Left ventricle myocardium inferior (tissue), 1 donor: ENCODE data around the gene MED16. TPM values are rescaled to one million over a fixed set of nuclear protein-coding genes. Genes with fewer than 3 reads are reported as not detected.

Source experiments
- DNase-seq: peaks from one replicate; pipeline ENCODE4 v3.0.0-alpha.2; 2020
- H3K27ac ChIP-seq: fragments of 200-600 bp; replicated peaks from 2 replicates; pipeline ENCODE4 v1.8.0; 2021
- H3K27me3 ChIP-seq: fragments of 200-600 bp; 2 replicates; pipeline ENCODE4 v1.8.0; 2021; ENCODE audit warnings: low read depth
- H3K36me3 ChIP-seq: fragments of 200-600 bp; 2 replicates; pipeline ENCODE4 v1.8.0; 2021
- H3K4me1 ChIP-seq: fragments of 200-600 bp; 2 replicates; pipeline ENCODE4 v1.8.0; 2021
- H3K4me3 ChIP-seq: fragments of 200-600 bp; 2 replicates; pipeline ENCODE4 v1.8.0; 2021; ENCODE audit warnings: mild to moderate bottlenecking, moderate library complexity
- H3K9me3 ChIP-seq: fragments of 200-600 bp; replicated peaks from 2 replicates; pipeline ENCODE4 v1.8.0; 2021
- intact Hi-C: fragments of 100-400 bp; cut with micrococcal nuclease; formaldehyde crosslinking; loops from one replicate; pipeline ENCODE4 v1.11.0; 2022
- long read RNA-seq: library from polyadenylated mRNA; unstranded; transcript quantifications from one replicate; pipeline ENCODE4 v2.0.0, GENCODE V29; 2021
- total RNA-seq: library from RNA; stranded (reverse); fragmentation: NEBNext Ultra II Directional; extraction: Animal tissue kit (Norgen Biotek cat#: 25700); gene quantifications from one replicate; pipeline ENCODE4 v1.2.1, GENCODE V29; 2021
- TF ChIP-seq, protein P1 (sequence below): fragments of 200-600 bp; IDR thresholded peaks from 2 replicates; pipeline ENCODE4 v1.8.0; 2021; ENCODE audit warnings: antibody characterized with exemption, mild to moderate bottlenecking, borderline replicate concordance
- donor health status: DM: no; HTN: yes; CAD: no; lungs with severe emphysema.

Gene MED16, protein sequence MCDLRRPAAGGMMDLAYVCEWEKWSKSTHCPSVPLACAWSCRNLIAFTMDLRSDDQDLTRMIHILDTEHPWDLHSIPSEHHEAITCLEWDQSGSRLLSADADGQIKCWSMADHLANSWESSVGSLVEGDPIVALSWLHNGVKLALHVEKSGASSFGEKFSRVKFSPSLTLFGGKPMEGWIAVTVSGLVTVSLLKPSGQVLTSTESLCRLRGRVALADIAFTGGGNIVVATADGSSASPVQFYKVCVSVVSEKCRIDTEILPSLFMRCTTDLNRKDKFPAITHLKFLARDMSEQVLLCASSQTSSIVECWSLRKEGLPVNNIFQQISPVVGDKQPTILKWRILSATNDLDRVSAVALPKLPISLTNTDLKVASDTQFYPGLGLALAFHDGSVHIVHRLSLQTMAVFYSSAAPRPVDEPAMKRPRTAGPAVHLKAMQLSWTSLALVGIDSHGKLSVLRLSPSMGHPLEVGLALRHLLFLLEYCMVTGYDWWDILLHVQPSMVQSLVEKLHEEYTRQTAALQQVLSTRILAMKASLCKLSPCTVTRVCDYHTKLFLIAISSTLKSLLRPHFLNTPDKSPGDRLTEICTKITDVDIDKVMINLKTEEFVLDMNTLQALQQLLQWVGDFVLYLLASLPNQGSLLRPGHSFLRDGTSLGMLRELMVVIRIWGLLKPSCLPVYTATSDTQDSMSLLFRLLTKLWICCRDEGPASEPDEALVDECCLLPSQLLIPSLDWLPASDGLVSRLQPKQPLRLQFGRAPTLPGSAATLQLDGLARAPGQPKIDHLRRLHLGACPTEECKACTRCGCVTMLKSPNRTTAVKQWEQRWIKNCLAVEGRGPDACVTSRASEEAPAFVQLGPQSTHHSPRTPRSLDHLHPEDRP
- total RNA-seq: 19.4 TPM
- long read RNA-seq, transcript MED16-204 (15 exons, 3,420 nt): major isoform, 57 of 91 reads
- long read RNA-seq, partial matches to known transcripts: 22 of 91 reads
- long read RNA-seq, other reads (novel, unspliced or antisense): 11 of 91 reads

DNA sequence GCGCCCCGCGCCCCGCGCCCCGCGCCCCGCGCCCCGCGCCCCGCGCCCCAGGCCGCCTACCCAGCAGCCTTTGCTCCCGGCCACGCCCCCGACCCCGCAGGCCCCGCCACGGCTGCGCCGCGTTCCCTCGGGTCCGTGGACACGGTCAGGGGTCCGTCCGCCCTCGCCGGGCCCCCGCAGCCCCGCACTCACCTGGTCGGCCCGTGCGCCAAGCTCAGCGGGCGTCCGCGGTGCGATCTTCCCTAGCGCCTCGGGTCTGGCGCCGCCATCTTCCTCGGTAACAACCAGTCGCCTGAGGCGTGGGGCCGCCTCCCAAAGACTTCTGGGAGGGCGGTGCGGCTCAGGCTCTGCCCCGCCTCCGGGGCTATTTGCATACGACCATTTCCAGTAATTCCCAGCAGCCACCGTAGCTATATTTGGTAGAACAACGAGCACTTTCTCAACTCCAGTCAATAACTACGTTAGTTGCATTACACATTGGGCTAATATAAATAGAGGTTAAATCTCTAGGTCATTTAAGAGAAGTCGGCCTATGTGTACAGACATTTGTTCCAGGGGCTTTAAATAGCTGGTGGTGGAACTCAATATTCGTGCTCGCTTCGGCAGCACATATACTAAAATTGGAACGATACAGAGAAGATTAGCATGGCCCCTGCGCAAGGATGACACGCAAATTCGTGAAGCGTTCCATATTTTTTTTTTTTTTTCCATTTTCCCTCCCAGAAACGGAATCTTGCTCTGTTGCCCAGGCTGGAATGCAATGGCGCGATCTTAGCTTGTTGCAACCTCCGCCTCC lies at the start of gene MED16, which contains the start of gene RNU6-9:
MED16 (minus strand) TSS at position 294 of the 796 bp plus-strand sequence. CDS start 2,056 bp downstream, outside the sequence.
RNU6-9 (plus strand) TSS at position 591 of the 796 bp plus-strand sequence.
- Histone ChIP-seq H3K27ac (peak within 1 kb of the TSS; percentile 97), H3K36me3 (peaks cover 28% of the 10 kb centered on the region), H3K9me3 (no peaks in the 10 kb centered on the region), H3K4me1 (peaks cover 17% of the 10 kb centered on the region), H3K4me3 (peak within 1 kb of the TSS; percentile 87), H3K27me3 (no peaks in the 10 kb centered on the region)
- intact Hi-C loops: no loop called here
- TF ChIP-seq, protein P1, sequence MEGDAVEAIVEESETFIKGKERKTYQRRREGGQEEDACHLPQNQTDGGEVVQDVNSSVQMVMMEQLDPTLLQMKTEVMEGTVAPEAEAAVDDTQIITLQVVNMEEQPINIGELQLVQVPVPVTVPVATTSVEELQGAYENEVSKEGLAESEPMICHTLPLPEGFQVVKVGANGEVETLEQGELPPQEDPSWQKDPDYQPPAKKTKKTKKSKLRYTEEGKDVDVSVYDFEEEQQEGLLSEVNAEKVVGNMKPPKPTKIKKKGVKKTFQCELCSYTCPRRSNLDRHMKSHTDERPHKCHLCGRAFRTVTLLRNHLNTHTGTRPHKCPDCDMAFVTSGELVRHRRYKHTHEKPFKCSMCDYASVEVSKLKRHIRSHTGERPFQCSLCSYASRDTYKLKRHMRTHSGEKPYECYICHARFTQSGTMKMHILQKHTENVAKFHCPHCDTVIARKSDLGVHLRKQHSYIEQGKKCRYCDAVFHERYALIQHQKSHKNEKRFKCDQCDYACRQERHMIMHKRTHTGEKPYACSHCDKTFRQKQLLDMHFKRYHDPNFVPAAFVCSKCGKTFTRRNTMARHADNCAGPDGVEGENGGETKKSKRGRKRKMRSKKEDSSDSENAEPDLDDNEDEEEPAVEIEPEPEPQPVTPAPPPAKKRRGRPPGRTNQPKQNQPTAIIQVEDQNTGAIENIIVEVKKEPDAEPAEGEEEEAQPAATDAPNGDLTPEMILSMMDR: no peak
- peak; percentile 91 for DNase-seq

DNA sequence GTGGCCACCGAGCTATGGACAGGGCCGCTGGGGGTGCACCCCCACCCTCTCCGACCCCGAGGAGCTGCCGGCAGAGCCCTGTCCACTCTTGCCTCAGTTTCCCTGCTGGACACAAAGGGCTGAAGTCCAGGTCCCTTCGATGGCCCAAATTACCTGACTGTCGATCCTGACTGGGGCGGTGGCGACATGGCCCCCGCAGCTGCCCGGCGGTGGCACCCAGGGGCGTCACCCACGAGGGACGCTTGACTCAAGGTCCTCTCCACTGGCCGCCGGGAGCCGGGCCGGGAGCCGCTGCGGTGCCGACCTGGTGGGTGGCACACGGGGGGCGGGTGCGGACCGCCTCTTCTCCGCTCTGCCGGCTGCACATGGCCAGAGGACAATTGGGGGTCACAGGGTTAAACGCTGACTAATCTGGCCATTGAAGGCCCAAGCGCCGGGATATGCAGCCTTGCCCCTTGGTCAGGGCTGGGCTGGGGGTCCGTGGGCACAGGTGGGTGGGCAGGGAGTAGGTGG lies 49.2 kb upstream of the MED16 start:
- Histone ChIP-seq H3K4me1 (peaks cover 22% of the 10 kb centered on the region), H3K9me3 (no peaks in the 10 kb centered on the region), H3K27ac (no peak overlapping the region), H3K4me3 (no peak overlapping the region), H3K27me3 (no peaks in the 10 kb centered on the region), H3K36me3 (peaks cover 4% of the 10 kb centered on the region)
- intact Hi-C loops: no loop called here
- no peak for DNase-seq
- TF ChIP-seq, protein P1: no peak

DNA sequence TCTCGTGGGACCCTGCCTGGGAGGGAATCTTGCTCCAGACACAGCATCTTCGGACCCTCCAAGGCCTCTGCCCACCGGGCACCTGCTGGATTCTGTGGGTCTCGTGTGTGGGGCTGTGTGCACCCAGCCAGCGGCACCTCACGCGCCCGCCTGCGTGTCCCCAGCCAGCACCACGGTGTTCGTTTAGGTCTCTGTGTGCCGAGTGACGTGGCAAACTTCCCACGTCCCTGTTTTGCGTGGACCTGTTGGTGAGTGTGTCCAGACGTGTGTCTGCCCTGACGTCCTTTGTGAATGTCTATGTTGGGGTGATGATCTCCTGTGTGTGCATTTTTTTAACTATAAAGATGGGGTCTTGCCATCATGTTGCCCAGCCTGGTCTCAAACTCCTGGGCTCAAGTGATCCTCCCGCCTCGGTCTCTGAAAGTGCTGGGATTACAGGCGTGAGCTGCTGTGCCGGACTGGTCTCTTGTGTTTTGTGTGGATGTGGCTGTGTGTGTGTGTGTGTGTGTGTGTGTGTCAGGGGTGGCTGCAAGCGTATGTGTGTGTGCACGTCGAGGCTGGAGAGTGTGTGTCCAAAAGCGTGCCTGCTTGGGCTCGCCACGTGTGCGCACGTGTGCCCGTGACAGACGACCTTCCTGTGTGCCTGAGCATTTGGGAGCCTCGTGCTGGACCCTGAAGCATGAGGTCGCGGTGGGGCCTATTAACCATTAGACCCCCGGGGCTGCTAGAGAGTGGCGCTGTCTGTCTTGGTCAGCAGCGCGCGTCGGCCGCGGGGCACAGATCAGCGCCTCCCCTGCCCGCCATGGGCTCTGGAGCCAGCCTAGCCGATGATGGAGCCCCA lies 48.5 kb upstream of the MED16 start:
- Histone ChIP-seq H3K4me3 (peak overlapping the region; percentile 62), H3K36me3 (peaks cover 4% of the 10 kb centered on the region), H3K4me1 (peaks cover 22% of the 10 kb centered on the region), H3K27me3 (no peaks in the 10 kb centered on the region), H3K9me3 (no peaks in the 10 kb centered on the region), H3K27ac (peak overlapping the region; percentile 80)
- intact Hi-C loops: no loop called here
- TF ChIP-seq, protein P1: no peak
- no peak for DNase-seq

DNA sequence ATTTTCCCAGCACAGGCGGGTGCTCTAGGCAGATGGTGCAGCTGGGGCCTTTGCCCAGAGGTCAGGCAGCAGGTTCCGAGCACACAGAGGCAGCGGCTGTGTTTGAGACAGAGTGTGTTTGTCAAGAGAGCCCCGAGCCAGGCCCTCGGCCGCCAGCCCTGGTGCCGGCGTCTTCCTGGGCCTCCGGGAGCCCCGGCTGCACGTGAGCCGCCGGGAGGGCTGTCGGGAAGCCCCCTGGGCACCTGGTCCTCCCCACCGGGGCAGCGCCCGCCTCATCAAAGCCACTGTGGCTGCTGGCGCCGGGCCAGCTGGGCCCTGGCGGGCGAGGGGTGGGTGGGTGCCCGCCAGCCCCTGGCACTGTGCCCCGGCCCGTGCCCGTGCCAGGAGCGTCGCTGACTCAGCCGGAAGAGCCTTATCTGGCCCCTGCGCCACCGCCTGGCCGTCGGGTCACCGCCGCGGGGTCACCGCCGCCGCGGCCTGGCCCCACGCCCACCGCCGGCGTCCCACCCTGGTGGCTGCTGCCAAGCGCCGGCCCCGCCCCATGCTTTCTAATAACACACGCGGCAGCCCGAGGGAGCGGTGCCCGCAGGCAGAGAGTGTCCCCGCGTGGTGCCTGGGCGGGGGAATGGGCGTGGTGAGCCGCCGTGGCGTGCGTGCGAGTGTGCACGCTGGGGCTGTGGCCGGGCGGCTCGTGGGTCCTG lies 47.8 kb upstream of the MED16 start:
- no peaks in the 10 kb centered on the region for H3K9me3 ChIP-seq
- peaks cover 4% of the 10 kb centered on the region for H3K36me3 ChIP-seq
- peak overlapping the region; percentile 80 for H3K27ac ChIP-seq
- H3K4me1 ChIP-seq: peaks cover 22% of the 10 kb centered on the region
- H3K4me3 ChIP-seq: peak overlapping the region; percentile 62
- DNase-seq: peak; percentile 76
- H3K27me3 ChIP-seq: no peaks in the 10 kb centered on the region
- TF ChIP-seq, protein P1: no peak
- intact Hi-C loops: no loop called here
